GM08714 (cell line): ENCODE results near the gene SH3RF3.
"Not testable (repeated sequence)": the region's sequence is repeated elsewhere in the genome, so short reads cannot be mapped to it uniquely, and the experiment has no call there.

Experiments used
- H3K4me3 ChIP-seq: fragments of 200-500 bp; sonication (Bioruptor generic); 2 replicates; pipeline ENCODE4 v1.5.1; 2014; ENCODE audit warnings: mild to moderate bottlenecking, low read length, inconsistent platforms
- ZNF274 ChIP-seq: IDR thresholded peaks from 2 replicates; pipeline ENCODE4 v1.6.1; 2012; ENCODE audit warnings: mild to moderate bottlenecking, low read depth, low read length

SH3RF3 gene

DNA sequence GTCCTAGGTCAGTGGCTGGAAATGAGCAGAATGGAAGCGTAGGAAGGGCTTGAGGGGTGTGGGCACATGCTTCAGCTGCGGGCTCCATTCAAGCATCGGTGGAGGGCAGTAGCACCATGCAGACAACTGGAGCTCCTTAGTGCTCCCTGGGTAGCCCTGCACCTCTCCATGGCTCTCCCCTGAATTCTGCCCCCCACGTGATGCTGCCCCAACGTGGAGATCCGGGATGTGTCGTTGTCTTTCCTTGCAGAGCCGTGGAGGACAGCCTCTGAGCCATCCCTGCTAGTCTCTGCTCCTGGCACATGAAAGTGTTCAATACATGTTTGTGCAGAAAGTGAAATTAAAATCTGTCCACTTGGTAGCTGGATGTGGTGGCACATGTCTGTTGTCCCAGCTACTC lies 94.5 kb downstream of the SH3RF3 start:
- no peak for TF ChIP-seq ZNF274
- no peak overlapping the region for H3K4me3 ChIP-seq

GRCh38 chr2:109224341-109224740 lies 95.3 kb downstream of the SH3RF3 start:
- not testable (repeated sequence) for H3K4me3 ChIP-seq

DNA sequence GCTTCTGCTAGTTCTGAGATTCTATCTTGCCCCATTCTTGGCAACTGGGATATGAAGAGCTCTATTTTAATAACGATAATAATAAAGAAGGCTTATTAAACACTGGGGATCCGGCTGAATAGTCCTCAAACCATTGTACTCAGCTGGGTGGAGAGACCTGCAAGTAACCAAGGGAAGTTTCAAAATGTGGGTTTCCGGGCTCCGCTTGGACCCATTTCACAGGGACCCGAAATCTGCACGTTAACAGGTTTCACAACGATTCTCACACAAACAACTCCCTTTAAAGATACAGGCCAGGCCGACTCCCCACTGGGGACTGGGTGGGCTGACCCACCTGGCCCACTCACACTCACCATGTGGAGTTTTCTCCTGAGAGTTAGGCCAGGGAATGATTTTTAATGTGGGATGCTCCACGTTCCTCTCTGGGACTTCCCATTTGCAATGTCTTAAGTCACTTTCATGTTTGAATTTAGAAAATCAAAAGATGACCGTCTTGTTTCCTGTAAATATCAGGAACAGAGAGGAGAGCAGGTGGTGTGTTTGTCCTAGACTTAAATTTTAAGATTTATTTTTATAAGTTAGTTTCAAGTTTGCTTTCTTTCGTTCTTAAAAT lies 96.3 kb downstream of the SH3RF3 start:
- TF ChIP-seq ZNF274 = no peak

DNA sequence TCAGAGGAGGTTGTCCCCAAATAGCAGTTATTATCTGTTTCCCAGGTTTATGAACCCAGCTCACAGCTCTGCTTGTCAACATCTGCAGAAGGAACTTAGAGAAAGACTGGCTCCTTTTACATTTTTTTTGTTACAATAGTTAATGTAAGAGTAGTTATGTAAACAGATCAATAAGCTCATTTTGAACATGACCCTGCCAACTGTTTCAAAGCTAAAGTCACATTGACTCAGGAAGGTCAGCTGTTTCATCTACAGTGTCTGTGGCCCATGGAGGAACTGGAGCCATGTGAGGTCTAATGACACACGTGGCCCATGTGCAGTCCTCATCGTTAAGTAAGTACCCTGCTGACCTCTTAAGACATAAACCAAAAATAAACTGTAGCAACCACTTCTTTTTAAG lies 97.1 kb downstream of the SH3RF3 start:
- TF ChIP-seq ZNF274 = no peak
- no peak overlapping the region for H3K4me3 ChIP-seq

More for the DNA sequence above, 96.3 kb downstream of the SH3RF3 start:
- H3K4me3 ChIP-seq = no peak overlapping the region

GRCh38 chr2:109226622-109227021 lies 97.6 kb downstream of the SH3RF3 start:
- TF ChIP-seq ZNF274 = no peak
- H3K4me3 ChIP-seq = no peak overlapping the region

GRCh38 chr2:109229094-109229675 lies 100.2 kb downstream of the SH3RF3 start:
- H3K4me3 ChIP-seq = no peak overlapping the region
- no peak for TF ChIP-seq ZNF274

DNA sequence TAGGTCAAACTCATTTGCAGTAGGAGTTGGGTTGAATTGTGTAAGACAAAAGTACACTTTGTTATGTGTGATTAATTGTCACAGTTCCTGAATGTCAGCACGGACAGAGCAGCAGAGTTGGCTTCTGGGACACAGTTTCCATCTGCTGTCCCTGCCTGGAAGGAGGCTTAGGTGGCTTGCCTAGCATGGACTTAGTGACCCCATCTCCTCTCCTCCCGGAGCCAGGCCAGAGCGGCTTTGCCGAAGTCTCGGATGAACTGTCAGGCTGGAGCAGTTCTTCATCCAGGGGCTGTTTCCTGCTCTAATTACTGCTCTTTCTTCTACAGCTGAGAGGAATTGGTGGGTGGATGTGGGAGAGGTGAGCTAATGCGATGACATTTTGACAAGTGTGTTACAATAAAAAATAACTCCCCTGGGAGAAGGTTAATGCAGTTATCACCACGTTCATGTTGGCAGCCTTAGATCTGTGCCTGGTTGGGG lies 102.0 kb downstream of the SH3RF3 start:
- no peak overlapping the region for H3K4me3 ChIP-seq
- TF ChIP-seq ZNF274 = no peak

DNA sequence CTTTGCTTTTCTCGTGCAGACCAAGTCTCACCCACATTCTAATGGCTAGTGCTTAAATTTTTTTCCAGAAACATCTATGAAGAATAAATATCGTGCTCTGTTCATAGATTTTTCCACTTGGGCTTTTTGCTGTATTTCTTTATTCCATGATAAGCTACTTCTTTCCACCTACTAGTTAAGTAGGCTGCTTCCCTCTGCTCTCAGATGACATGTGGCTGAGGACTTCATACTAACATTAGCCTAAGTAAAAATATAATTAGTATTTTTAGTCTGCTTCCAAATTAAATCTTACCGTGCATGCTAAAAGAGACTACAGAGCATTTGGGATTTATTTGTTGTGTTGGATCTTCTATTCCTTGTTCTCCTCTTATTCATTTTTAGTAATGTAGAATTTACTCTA lies 102.4 kb downstream of the SH3RF3 start:
- no peak overlapping the region for H3K4me3 ChIP-seq
- no peak for TF ChIP-seq ZNF274

DNA sequence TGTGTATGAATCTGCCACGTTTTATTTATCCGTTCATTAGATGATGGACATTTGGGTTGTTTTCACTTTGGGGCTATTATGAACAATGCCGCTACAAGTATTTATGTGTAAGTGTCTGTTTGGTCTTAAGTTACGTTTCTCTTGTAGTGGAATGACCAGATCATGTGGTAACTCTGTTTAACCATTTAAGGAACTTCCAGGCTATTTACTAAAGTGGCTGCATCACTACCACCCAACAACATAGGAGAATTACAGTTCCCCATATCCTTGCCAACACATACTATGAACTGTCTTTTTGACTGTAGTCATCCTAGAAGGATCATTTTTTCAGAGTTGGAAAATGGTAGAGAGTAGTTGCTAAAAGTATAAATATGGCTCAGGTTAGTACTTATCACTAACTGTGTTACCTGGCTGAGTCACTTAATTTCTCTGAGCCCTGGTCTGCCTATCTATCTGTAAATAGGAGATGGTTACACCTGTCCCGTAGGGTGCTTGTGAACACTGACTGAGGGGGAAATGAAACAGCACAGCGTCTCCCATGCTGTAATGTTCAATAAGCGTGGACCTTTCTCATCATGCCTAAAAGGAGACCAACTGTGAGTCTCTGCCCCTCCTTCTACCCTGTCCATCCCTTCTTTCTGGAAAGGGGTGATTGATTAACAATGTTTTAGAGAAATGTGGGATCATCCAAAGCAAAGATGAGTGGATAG lies 103.1 kb downstream of the SH3RF3 start:
- H3K4me3 ChIP-seq = no peak overlapping the region
- TF ChIP-seq ZNF274 = no peak

GRCh38 chr2:109232909-109233308 lies 103.9 kb downstream of the SH3RF3 start:
- TF ChIP-seq ZNF274 = no peak
- H3K4me3 ChIP-seq = no peak overlapping the region

- no peak overlapping the region for H3K4me3 ChIP-seq
- no peak for TF ChIP-seq ZNF274
Measured at GRCh38 chr2:109233643-109234042, 104.6 kb downstream of the SH3RF3 start.

- TF ChIP-seq ZNF274 = no peak
- H3K4me3 ChIP-seq = no peak overlapping the region
Measured at GRCh38 chr2:109234355-109234754, 105.3 kb downstream of the SH3RF3 start.

DNA sequence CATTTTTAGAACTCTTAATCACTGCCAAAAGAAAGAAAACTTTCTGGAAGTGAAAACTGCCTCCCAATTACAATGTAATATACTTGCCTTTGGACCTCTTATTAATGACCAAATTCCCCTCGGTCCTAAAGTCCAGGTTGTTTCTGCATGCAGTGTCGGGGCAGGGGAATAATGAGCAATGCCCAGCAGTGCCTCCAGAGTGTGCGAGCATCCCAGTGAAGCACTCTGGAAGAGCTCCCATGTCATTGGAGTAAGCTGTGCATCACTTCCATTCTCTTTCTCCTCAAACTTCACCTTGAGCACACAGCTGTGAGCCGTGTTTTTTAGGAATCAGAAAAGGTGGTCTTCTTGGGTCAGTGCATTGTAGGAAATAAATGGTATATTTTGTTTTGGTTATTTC lies 107.1 kb downstream of the SH3RF3 start:
- no peak overlapping the region for H3K4me3 ChIP-seq
- no peak for TF ChIP-seq ZNF274

DNA sequence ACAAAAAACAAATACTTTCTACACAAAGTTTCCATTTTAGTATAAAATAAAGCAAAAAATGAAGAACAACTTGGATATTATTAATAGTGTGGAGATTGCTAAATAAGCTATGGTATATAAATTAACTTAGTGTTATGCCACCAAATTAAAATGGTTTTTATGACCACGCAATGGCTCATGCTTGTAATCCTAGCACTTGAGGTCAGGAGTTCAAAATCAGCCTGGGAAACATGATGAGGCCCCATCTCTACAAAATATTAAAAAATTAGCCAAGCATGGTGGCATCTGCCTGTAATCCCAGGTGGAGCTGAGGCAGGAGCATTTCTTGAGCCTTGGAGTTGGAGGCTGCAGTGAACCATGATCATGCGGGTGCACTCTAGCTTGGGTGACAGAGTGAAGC lies 108.8 kb downstream of the SH3RF3 start:
- no peak overlapping the region for H3K4me3 ChIP-seq
- no peak for TF ChIP-seq ZNF274

- TF ChIP-seq ZNF274 = no peak
- no peak overlapping the region for H3K4me3 ChIP-seq
Measured at GRCh38 chr2:109238580-109238979, 109.6 kb downstream of the SH3RF3 start.
